Neural progenitor cell (in vitro differentiated cells): ENCODE data around the gene POM121L2. TPM values are rescaled to one million over a fixed set of nuclear protein-coding genes. Genes with fewer than 3 reads are reported as not detected.

Experiments used
- DNase-seq: peaks from one replicate; pipeline ENCODE4 v3.0.0-alpha.2; 2016; ENCODE audit warnings: low spot score
- H2AFZ ChIP-seq: fragments of 200-600 bp; sonication (generic); replicated peaks from 2 replicates; pipeline ENCODE4 v1.6.1; 2016; ENCODE audit warnings: antibody characterized with exemption
- H3F3A ChIP-seq: fragments of 200-600 bp; sonication (generic); 2 replicates; pipeline ENCODE4 v1.6.1; 2016; ENCODE audit warnings: antibody characterized with exemption, low read depth
- H3K27ac ChIP-seq: fragments of 200-600 bp; sonication (generic); 2 replicates; pipeline ENCODE4 v1.5.1; 2016; ENCODE audit warnings: mild to moderate bottlenecking
- H3K27me3 ChIP-seq: fragments of 200-600 bp; sonication (generic); 2 replicates; pipeline ENCODE4 v1.6.1; 2016; ENCODE audit warnings: mild to moderate bottlenecking, moderate library complexity
- H3K36me3 ChIP-seq: fragments of 200-600 bp; sonication (generic); 2 replicates; pipeline ENCODE4 v1.5.1; 2016
- H3K4me1 ChIP-seq: fragments of 200-600 bp; sonication (generic); 2 replicates; pipeline ENCODE4 v1.6.1; 2016; ENCODE audit warnings: mixed run types
- H3K4me2 ChIP-seq: fragments of 200-600 bp; sonication (generic); 2 replicates; pipeline ENCODE4 v1.6.1; 2016
- H3K4me3 ChIP-seq: fragments of 200-600 bp; sonication (generic); 2 replicates; pipeline ENCODE4 v1.5.1; 2016
- H3K79me2 ChIP-seq: fragments of 200-600 bp; sonication (generic); 2 replicates; pipeline ENCODE4 v1.6.1; 2016; ENCODE audit warnings: low read depth
- H3K9ac ChIP-seq: fragments of 200-600 bp; sonication (generic); 2 replicates; pipeline ENCODE4 v1.6.1; 2016
- H3K9me3 ChIP-seq: fragments of 200-600 bp; sonication (generic); 2 replicates; pipeline ENCODE4 v1.5.1; 2016; ENCODE audit warnings: low read depth
- H4K20me1 ChIP-seq: fragments of 200-600 bp; sonication (generic); 2 replicates; pipeline ENCODE4 v1.6.1; 2016; ENCODE audit warnings: low read depth
- H3K27ac Mint-ChIP-seq: 3 replicates; pipeline ENCODE4 v1.8.0; 2021; ENCODE audit warnings: mixed read lengths
- H3K27me3 Mint-ChIP-seq: 2 replicates; pipeline ENCODE4 v1.8.0; 2022; ENCODE audit warnings: low read depth, mild to moderate bottlenecking, inconsistent platforms, moderate library complexity, mixed read lengths; ENCODE audit not compliant: insufficient read depth
- H3K36me3 Mint-ChIP-seq: 3 replicates; pipeline ENCODE4 v1.8.0; 2021; ENCODE audit warnings: mixed read lengths
- H3K4me1 Mint-ChIP-seq: 3 replicates; pipeline ENCODE4 v1.8.0; 2021; ENCODE audit warnings: mixed read lengths
- H3K4me3 Mint-ChIP-seq: 3 replicates; pipeline ENCODE4 v1.8.0; 2021; ENCODE audit warnings: mild to moderate bottlenecking, moderate library complexity, mixed read lengths
- H3K9me3 Mint-ChIP-seq: 3 replicates; pipeline ENCODE4 v1.8.0; 2020; ENCODE audit warnings: mixed read lengths
- CTCF ChIP-seq: fragments of 200-600 bp; sonication (generic); IDR thresholded peaks from 2 replicates; pipeline ENCODE4 v1.5.1; 2017; ENCODE audit warnings: antibody characterized with exemption, mild to moderate bottlenecking
- EZH2 ChIP-seq: fragments of 200-600 bp; sonication (generic); IDR thresholded peaks from 2 replicates; pipeline ENCODE4 v1.6.1; 2017; ENCODE audit warnings: antibody characterized with exemption, mild to moderate bottlenecking, moderate library complexity
- EZH2phosphoT487 ChIP-seq: fragments of 200-600 bp; sonication (generic); IDR thresholded peaks from 2 replicates; pipeline ENCODE4 v1.6.1; 2017; ENCODE audit warnings: antibody characterized with exemption
- total RNA-seq: library from RNA; depleted of rRNA; stranded (reverse); fragments of >200 nt; gene quantifications from 2 replicates; pipeline ENCODE4 v1.2.3, GENCODE V29; 2015; ENCODE audit warnings: low replicate concordance

POM121L2 gene
- total RNA-seq, 1 donor from 2014 or later = not detected

GRCh38 chr6:27352850-27353249, 40.8 kb upstream of the POM121L2 start:
- Histone ChIP-seq H2AFZ (no peak overlapping the region), H4K20me1 (no peaks in the 10 kb centered on the region), H3K9me3 (no peaks in the 10 kb centered on the region), H3K4me1 (no peaks in the 10 kb centered on the region), H3K27ac (no peak overlapping the region), H3K27me3 (no peaks in the 10 kb centered on the region), H3K4me3 (no peak overlapping the region), H3K9ac (no peak overlapping the region), H3F3A (no peaks in the 10 kb centered on the region), H3K79me2 (no peaks in the 10 kb centered on the region), H3K36me3 (no peaks in the 10 kb centered on the region), H3K4me2 (no peak overlapping the region)
- Mint-ChIP-seq H3K27me3 (peaks cover 3% of the 10 kb centered on the region), H3K36me3 (no peaks in the 10 kb centered on the region), H3K27ac (no peak overlapping the region), H3K4me1 (no peaks in the 10 kb centered on the region), H3K9me3 (peaks cover 19% of the 10 kb centered on the region), H3K4me3 (no peak overlapping the region)
- DNase-seq = no peak
- TF ChIP-seq EZH2 (no peak), CTCF (no peak), EZH2phosphoT487 (no peak)

DNA sequence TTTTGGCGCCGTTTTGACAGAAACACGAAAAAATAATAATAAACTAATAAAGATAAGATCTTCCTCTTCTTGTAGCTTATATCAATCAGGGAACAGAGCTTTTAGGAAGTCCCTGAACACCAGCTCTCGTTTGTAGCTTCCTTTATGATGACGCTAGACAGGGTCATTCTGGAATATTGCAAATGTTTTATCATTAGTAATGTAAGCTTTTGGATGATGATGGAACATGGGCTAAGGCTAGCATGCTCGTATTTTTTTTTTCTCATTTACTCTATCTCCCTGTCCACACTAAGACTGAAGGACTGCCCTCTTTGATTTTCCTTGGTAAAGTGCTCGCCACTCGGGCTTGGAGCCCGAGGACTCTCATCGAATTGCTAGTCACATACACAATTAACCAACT, 22.1 kb upstream of the POM121L2 start:
- H3K4me3 Mint-ChIP-seq = peak overlapping the region; percentile 76
- Histone ChIP-seq H4K20me1 (no peaks in the 10 kb centered on the region), H3K4me1 (peaks cover 3% of the 10 kb centered on the region), H3K27ac (no peak overlapping the region), H3K9ac (no peak overlapping the region), H3K79me2 (no peaks in the 10 kb centered on the region), H3K36me3 (no peaks in the 10 kb centered on the region), H3K4me3 (peak overlapping the region; percentile 84), H3K9me3 (no peaks in the 10 kb centered on the region), H3K4me2 (peak overlapping the region; percentile 74), H2AFZ (no peak overlapping the region), H3F3A (no peaks in the 10 kb centered on the region), H3K27me3 (peaks cover 10% of the 10 kb centered on the region)
- DNase-seq = no peak
- peaks cover 7% of the 10 kb centered on the region for H3K4me1 Mint-ChIP-seq
- no peak overlapping the region for H3K27ac Mint-ChIP-seq
- peaks cover 25% of the 10 kb centered on the region for H3K27me3 Mint-ChIP-seq
- no peaks in the 10 kb centered on the region for H3K36me3 Mint-ChIP-seq
- TF ChIP-seq EZH2phosphoT487 = no peak
- no peak for TF ChIP-seq CTCF
- TF ChIP-seq EZH2 = no peak
- peaks cover 6% of the 10 kb centered on the region for H3K9me3 Mint-ChIP-seq

- no peak overlapping the region for H3K27ac Mint-ChIP-seq
- Histone ChIP-seq H3K9ac (no peak overlapping the region), H3K36me3 (no peaks in the 10 kb centered on the region), H3F3A (no peaks in the 10 kb centered on the region), H3K27me3 (peaks cover 10% of the 10 kb centered on the region), H2AFZ (peak overlapping the region; percentile 90), H3K4me3 (peak overlapping the region; percentile 84), H4K20me1 (no peaks in the 10 kb centered on the region), H3K27ac (no peak overlapping the region), H3K4me1 (no peaks in the 10 kb centered on the region), H3K79me2 (no peaks in the 10 kb centered on the region), H3K4me2 (peak overlapping the region; percentile 74), H3K9me3 (no peaks in the 10 kb centered on the region)
- peaks cover 7% of the 10 kb centered on the region for H3K4me1 Mint-ChIP-seq
- no peak for DNase-seq
- H3K9me3 Mint-ChIP-seq = peaks cover 6% of the 10 kb centered on the region
- no peaks in the 10 kb centered on the region for H3K36me3 Mint-ChIP-seq
- no peak for TF ChIP-seq EZH2phosphoT487
- no peak for TF ChIP-seq CTCF
- TF ChIP-seq EZH2 = no peak
- peak overlapping the region; percentile 94 for H3K4me3 Mint-ChIP-seq
- peaks cover 25% of the 10 kb centered on the region for H3K27me3 Mint-ChIP-seq
Measured at GRCh38 chr6:27333642-27334040, 21.6 kb upstream of the POM121L2 start.
